ENCODE data around the gene KDM7A.

The KDM7A gene

DNA sequence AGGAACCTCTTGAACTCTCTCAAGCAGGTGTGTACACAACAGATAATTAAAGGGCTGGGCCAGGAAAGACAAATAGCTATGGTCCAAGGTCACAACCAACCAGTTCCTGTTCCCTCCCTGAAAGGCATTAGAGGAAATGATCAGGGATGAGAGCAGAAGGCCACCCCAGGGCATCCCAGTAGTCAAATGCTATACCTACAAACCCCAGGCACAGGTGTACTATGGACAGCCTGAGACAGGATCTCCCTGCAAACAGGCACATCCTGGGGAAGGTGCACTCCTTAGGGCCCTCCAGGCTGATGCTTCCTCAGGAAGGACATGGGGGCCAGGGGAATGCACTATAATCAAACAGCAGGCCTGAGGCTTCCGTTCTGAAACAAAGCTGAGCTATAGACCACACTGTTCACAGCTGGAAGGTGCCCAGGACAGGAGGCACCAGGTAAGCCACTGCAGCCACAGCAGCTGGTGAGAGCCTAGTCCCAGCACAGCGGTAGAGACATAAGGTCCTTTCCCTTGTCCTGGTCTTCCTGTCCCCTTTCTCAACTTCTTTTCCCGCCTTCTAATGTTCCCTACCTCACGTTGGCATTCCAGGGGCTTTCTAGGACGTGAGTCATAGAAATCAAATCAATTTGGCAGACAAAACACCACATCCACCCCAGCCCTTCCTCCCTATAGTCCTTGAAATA is 127.3 kb downstream of the KDM7A start:
- H3K27me3 ChIP-seq = no peaks in the 10 kb centered on the region
- H3K4me1 ChIP-seq = no peaks in the 10 kb centered on the region
- no peaks in the 10 kb centered on the region for H3K9me3 ChIP-seq
- DNase-seq = no peak
- no peaks in the 10 kb centered on the region for H3K36me3 ChIP-seq
- H3K4me3 ChIP-seq (ENCODE audit: low read depth, low read length) = no peak overlapping the region
- TF ChIP-seq, protein P1, sequence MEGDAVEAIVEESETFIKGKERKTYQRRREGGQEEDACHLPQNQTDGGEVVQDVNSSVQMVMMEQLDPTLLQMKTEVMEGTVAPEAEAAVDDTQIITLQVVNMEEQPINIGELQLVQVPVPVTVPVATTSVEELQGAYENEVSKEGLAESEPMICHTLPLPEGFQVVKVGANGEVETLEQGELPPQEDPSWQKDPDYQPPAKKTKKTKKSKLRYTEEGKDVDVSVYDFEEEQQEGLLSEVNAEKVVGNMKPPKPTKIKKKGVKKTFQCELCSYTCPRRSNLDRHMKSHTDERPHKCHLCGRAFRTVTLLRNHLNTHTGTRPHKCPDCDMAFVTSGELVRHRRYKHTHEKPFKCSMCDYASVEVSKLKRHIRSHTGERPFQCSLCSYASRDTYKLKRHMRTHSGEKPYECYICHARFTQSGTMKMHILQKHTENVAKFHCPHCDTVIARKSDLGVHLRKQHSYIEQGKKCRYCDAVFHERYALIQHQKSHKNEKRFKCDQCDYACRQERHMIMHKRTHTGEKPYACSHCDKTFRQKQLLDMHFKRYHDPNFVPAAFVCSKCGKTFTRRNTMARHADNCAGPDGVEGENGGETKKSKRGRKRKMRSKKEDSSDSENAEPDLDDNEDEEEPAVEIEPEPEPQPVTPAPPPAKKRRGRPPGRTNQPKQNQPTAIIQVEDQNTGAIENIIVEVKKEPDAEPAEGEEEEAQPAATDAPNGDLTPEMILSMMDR (IDR thresholded peaks at IDR 0.05; ENCODE audit: low read depth, low read length) = no peak

DNA sequence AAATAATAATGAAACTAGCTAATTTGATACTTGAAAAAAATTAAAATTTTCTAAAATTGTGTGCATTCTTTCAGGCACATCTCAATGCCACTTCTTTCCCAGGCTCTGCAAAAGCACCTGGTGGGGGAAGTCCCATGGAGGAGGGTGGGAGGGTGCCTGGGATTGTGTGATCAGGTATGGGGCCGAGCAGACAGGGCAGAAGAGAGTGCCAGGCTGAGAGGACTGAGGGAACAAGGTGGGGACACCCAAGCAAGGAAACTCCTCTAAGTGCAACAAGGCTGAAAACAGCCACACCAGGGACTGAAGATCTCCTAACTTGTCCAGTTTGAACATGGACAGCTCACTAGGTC is 127.8 kb downstream of the KDM7A start:
- TF ChIP-seq, protein P1 (IDR thresholded peaks at IDR 0.05; ENCODE audit: low read depth, low read length) = no peak
- DNase-seq = no peak
- Histone ChIP-seq H3K4me1 (no peaks in the 10 kb centered on the region), H3K4me3 (ENCODE audit: low read depth, low read length) (no peak overlapping the region), H3K27me3 (no peaks in the 10 kb centered on the region), H3K36me3 (no peaks in the 10 kb centered on the region), H3K9me3 (no peaks in the 10 kb centered on the region)

DNA sequence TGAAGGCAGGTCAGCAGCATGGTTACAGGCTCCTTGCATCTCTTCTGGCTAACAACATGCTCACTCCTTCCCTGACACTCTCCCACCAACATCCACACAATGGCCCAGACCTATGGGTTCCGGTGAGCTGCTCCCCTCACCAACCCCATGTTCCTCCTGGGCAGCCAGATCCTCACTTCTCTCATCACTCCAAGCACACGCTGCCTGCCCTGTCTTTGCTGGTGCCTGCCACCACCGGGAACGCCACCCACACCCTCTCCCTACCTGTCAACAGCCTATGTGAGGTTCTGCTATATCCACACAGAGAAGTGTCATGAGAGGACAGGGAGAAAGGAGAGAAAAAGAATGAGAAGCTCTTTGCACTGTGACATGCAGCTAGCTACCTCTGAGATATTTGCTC is 128.6 kb downstream of the KDM7A start:
- H3K9me3 ChIP-seq = no peaks in the 10 kb centered on the region
- H3K4me3 ChIP-seq (ENCODE audit: low read depth, low read length) = no peak overlapping the region
- H3K27me3 ChIP-seq = no peaks in the 10 kb centered on the region
- H3K4me1 ChIP-seq = no peaks in the 10 kb centered on the region
- DNase-seq = no peak
- TF ChIP-seq, protein P1 (IDR thresholded peaks at IDR 0.05; ENCODE audit: low read depth, low read length) = no peak
- H3K36me3 ChIP-seq = no peaks in the 10 kb centered on the region

DNA sequence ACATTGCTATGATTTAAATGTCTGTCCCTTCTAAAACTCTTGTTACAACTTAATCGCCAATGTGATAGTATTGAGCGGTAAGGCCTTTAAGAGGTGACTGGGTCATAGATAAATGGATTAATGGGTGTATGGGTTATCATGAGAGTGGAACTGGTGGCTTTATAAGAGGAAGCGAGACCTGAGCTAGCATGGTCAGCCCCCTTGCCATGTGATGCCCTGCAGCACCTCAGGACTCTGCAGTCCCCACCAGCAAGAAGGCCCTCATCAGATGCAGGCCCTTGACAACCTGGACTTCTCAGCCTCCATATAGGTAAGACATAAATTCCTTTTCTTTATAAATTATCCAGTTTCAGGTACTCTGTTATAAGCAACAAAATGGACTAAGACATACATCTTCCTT is 129.6 kb downstream of the KDM7A start:
- Histone ChIP-seq H3K9me3 (no peaks in the 10 kb centered on the region), H3K27me3 (no peaks in the 10 kb centered on the region), H3K4me3 (ENCODE audit: low read depth, low read length) (no peak overlapping the region), H3K36me3 (no peaks in the 10 kb centered on the region), H3K4me1 (no peaks in the 10 kb centered on the region)
- TF ChIP-seq, protein P1 (IDR thresholded peaks at IDR 0.05; ENCODE audit: low read depth, low read length) = no peak
- no peak for DNase-seq

DNA sequence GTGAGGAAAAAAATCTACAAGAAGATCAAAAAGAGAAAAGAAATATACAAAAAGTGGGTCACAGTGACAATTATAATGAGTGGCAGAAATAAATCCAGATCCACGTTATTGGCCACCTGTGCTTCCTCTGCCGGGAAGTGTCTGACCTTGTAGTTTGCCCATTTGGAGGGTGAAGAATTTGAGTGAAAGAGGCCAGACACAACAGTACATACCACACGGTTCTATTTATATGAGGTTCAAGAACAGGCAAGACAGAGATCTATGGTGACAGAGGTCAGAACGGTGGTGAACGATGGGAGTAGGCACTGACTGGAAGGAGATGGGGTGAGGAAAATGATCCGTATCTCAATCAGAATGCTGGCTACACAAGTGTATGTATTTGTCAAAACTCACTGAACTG is 131.1 kb downstream of the KDM7A start:
- no peaks in the 10 kb centered on the region for H3K36me3 ChIP-seq

DNA sequence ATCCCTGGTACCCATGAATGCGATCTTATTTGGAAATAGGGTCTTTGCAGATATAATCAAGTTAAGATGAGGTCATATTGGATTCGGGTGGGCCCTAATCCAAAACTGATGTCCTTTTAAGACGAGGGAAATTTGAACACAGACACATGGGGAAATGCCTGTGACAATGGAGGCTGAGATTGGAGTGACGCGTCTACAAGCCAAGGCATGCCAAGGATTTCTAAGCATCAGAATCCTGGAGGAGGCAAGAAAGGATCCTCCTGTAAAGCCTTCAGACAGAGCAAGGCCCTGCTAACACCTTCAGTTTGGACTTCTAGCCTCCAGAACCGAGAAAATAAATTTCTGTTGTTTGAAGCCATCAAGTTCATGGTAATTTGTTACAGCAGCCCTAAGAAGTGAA is 132.5 kb downstream of the KDM7A start:
- no peak overlapping the region for H3K4me3 ChIP-seq (ENCODE audit: low read depth, low read length)
- H3K27me3 ChIP-seq = no peaks in the 10 kb centered on the region
- no peak for DNase-seq
- TF ChIP-seq, protein P1 (IDR thresholded peaks at IDR 0.05; ENCODE audit: low read depth, low read length) = no peak
- no peaks in the 10 kb centered on the region for H3K36me3 ChIP-seq
- no peaks in the 10 kb centered on the region for H3K9me3 ChIP-seq
- H3K4me1 ChIP-seq = no peaks in the 10 kb centered on the region

More for the DNA sequence above, 131.1 kb downstream of the KDM7A start:
- Histone ChIP-seq H3K9me3 (no peaks in the 10 kb centered on the region), H3K4me1 (no peaks in the 10 kb centered on the region), H3K27me3 (no peaks in the 10 kb centered on the region), H3K4me3 (ENCODE audit: low read depth, low read length) (no peak overlapping the region)
- TF ChIP-seq, protein P1 (IDR thresholded peaks at IDR 0.05; ENCODE audit: low read depth, low read length) = no peak
- no peak for DNase-seq

Data from BE2C (cell line).